Sigmoid colon (tissue), 4 donors: ENCODE results near the gene NEURL1.

Experiments
- CTCF ChIP-seq, 4 experiments: fragments of 450-650 bp in 3 of 4; fragments of 200-600 bp in 1 of 4; IDR thresholded peaks; one replicate each; pipeline ENCODE4 v1.5.1; 2016 to 2019; ENCODE audit warnings: antibody characterized with exemption in 4 of 4, mild to moderate bottlenecking in 3 of 4, moderate library complexity in 2 of 4
- EP300 ChIP-seq, 4 donors: sonication (generic); formaldehyde crosslinking; IDR thresholded peaks; one replicate each; pipeline ENCODE4 v1.6.1; 2017; ENCODE audit warnings: antibody characterized with exemption in 4 of 4
- POLR2A ChIP-seq, 2 donors: fragments of 450-650 bp; IDR thresholded peaks; one replicate each; pipeline ENCODE4 v1.6.1; 2016; ENCODE audit warnings: antibody characterized with exemption in 2 of 2, mild to moderate bottlenecking in 2 of 2, moderate library complexity in 2 of 2

GRCh38 chr10:103612462-103613365 is 119.2 kb downstream of the NEURL1 start:
- TF ChIP-seq CTCF (IDR thresholded peaks at IDR 0.05): no peak
- no peak for TF ChIP-seq EP300 (IDR thresholded peaks at IDR 0.05)
- no peak for TF ChIP-seq POLR2A (IDR thresholded peaks at IDR 0.05)
